GM06990 (cell line): ENCODE results near the gene ZCWPW1.
"Not testable (repeated sequence)": the region's sequence is repeated elsewhere in the genome, so short reads cannot be mapped to it uniquely, and the experiment has no call there.

Experiments
- DNase-seq: peaks from one replicate; pipeline ENCODE4 v3.0.0-alpha.2; 2011; ENCODE audit not compliant: insufficient read length; ENCODE audit errors: extremely low read depth
- H3K27me3 ChIP-seq: replicated peaks from 2 replicates; pipeline ENCODE4 v1.6.0; 2011; ENCODE audit warnings: low read length; ENCODE audit not compliant: control insufficient read depth, insufficient read depth
- H3K36me3 ChIP-seq: 2 replicates; pipeline ENCODE4 v1.5.1; 2011; ENCODE audit warnings: low read length; ENCODE audit not compliant: control insufficient read depth, insufficient read depth
- H3K4me3 ChIP-seq: replicated peaks from 2 replicates; pipeline ENCODE4 v1.5.1; 2011; ENCODE audit warnings: low read depth, mild to moderate bottlenecking, control low read depth, low read length
- CTCF ChIP-seq: IDR thresholded peaks from 2 replicates; pipeline ENCODE4 v1.5.1; 2011; ENCODE audit warnings: low read length, control low read depth, mild to moderate bottlenecking, inconsistent platforms; ENCODE audit not compliant: insufficient read depth, poor library complexity, severe bottlenecking

ZCWPW1 gene

GRCh38 chr7:100446040-100446439 lies 17.5 kb upstream of the ZCWPW1 start:
- DNase-seq = no peak
- Histone ChIP-seq H3K4me3 (no peak overlapping the region), H3K27me3 (no peaks in the 10 kb centered on the region), H3K36me3 (no peaks in the 10 kb centered on the region)
- TF ChIP-seq CTCF = no peak

- no peak for TF ChIP-seq CTCF
- no peak overlapping the region for H3K4me3 ChIP-seq
- DNase-seq = no peak
Observed at GRCh38 chr7:100444311-100445278, 16.1 kb upstream of the ZCWPW1 start.

GRCh38 chr7:100443096-100443840 lies 14.8 kb upstream of the ZCWPW1 start:
- Histone ChIP-seq H3K27me3 (no peaks in the 10 kb centered on the region), H3K36me3 (no peaks in the 10 kb centered on the region), H3K4me3 (no peak overlapping the region)
- no peak for TF ChIP-seq CTCF
- no peak for DNase-seq

More at GRCh38 chr7:100444311-100445278, 16.1 kb upstream of the ZCWPW1 start:
- Histone ChIP-seq H3K27me3 (no peaks in the 10 kb centered on the region), H3K36me3 (no peaks in the 10 kb centered on the region)

DNA sequence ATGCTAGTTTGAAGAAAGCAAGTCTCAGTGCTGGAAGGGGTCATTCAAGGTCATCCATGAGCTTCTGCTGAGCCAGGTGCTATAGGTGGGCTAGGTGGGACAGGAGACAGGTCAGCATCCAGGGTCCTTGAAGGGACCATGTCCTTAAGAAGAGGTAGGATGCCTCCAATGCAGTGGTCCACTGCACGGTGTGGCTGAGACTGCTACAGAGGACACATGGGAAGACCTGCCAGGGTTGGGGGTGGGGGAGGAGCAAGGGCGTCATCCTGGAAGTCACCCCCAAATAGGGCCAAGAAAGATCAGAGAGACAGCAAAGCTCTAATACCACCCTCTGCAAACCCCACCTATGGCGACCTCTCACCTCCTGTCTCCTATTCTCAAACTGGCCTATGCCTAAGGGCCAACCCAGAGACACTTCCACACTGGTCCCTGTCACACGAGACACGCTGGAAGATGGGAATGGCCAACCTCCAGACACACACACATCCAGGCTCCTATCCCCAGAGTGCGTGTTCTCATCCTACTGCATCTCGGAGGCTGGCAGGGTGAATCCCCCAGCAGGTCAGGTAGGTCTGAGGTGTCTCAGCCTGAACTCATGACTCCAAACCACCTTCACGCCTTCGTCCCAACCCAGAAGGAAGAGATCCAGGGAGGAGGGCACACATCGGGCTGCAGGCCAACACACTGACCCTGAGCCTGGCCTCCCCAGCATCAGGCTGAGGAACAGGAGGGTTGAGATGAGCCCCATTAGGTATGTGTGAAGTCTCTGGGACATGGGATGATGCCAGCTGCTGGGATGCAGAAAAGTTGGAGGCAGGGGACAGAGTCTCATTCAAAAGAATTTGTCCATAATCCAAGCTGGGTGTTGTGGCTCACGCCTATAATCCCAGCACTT lies 13.4 kb upstream of the ZCWPW1 start:
- no peaks in the 10 kb centered on the region for H3K27me3 ChIP-seq
- no peaks in the 10 kb centered on the region for H3K36me3 ChIP-seq
- no peak for DNase-seq
- no peak overlapping the region for H3K4me3 ChIP-seq
- TF ChIP-seq CTCF = no peak

DNA sequence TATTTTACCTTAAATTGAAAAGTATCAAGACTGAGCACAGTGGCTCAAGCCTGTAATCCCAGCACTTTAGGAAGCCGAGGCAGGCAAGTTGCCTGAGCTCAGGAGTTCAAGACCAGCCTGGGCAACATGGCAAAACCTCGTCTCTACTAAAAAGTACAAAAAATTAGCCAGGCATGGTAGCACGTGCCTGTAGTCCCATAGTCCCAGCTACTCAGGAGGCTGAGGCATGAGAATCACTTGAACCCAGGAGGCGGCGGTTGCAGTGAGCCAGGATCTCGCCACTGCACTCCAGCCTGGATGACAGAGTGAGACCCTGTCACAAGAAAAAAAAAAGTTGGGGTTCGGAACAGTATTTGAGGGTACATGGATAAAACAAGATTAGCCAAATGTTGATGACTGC lies 10.7 kb upstream of the ZCWPW1 start:
- not testable (repeated sequence) for H3K36me3 ChIP-seq, H3K4me3 ChIP-seq, H3K27me3 ChIP-seq, DNase-seq

- H3K27me3 ChIP-seq, DNase-seq, H3K4me3 ChIP-seq, H3K36me3 ChIP-seq: not testable (repeated sequence)
Observed at GRCh38 chr7:100438731-100439130, 10.2 kb upstream of the ZCWPW1 start.
